ENCODE data around the gene PSPH.

DNA sequence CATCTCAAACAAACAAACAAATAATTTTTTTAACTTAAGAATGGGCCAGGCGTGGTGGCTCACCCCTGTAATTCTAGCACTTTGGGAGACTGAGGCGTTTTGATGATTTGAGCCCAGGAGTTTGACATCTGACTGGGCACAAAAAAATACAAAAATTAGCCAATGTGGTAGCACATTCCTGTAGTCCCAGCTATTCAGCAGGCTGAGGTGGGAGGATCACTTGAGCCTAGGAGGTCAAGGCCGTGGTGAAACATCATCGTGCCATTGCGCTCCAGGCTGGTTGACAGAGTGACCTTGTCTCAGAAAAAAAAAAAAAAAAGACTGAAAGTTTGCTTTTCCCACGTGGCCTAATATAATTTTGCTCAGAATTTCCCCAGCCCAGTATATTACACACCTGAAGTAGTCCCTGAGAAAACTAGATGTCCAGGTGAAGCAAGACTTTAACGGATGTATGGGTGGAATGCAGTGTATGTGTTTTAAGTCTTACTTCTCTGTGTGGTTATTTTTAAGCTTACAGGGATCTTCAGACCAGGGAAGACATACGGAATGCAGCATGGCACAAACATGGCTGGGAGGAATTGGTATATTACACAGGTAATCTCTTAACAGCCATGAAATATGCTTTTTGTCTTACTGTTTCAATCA is 54.3 kb downstream of the PSPH start:
- no peak for TF ChIP-seq CTCF (IDR thresholded peaks at IDR 0.05)
- no peak for TF ChIP-seq POLR2AphosphoS5 (IDR thresholded peaks at IDR 0.05)
